ENCODE data around the gene SLC24A2. TPM values are rescaled to one million over a fixed set of nuclear protein-coding genes. Genes with fewer than 3 reads are reported as not detected.

Gene SLC24A2
- total and polyA plus RNA-seq, 2 donors (not counting 1 experiment from before 2014, with no cell fraction given) = not detected

- Mint-ChIP-seq H3K27ac (no peak overlapping the region), H3K4me1 (no peaks in the 10 kb centered on the region), H3K27me3 (no peaks in the 10 kb centered on the region), H3K9me3 (ENCODE audit: insufficient read depth) (no peaks in the 10 kb centered on the region), H3K4me3 (no peak overlapping the region)
- Histone ChIP-seq H2AFZ (ENCODE audit: insufficient read depth, low read depth, low read length, poor library complexity, severe bottlenecking) (no peak overlapping the region), H3K9me3 (ENCODE audit: control extremely low read depth in 1 of 3, control insufficient read depth in 2 of 3, insufficient read depth in 1 of 3, low read length in 2 of 3) (peaks cover 0 to 5% (median 0%) of the 10 kb centered on the region in 3 donors), H3K27me3 (replicated peaks in 1 of 4; ENCODE audit: control extremely low read depth in 1 of 4, control insufficient read depth in 3 of 4, insufficient read depth in 4 of 4, low read length in 3 of 4) (no peaks in the 10 kb centered on the region), H3K4me2 (replicated peaks; ENCODE audit: low read depth, low read length, poor library complexity, severe bottlenecking) (no peak overlapping the region), H3K4me1 (ENCODE audit: control insufficient read depth in 2 of 2, insufficient read depth in 2 of 2, low read length in 2 of 2) (no peaks in the 10 kb centered on the region), H3K79me2 (ENCODE audit: control insufficient read depth, insufficient read depth, low read length) (no peaks in the 10 kb centered on the region), H3K9ac (ENCODE audit: low read length) (no peak overlapping the region), H3K27ac (ENCODE audit: low read length in 2 of 2) (no peak overlapping the region), H4K20me1 (ENCODE audit: control insufficient read depth, insufficient read depth, low read length, poor library complexity, severe bottlenecking) (no peaks in the 10 kb centered on the region), H3K36me3 (replicated peaks in 1 of 2; ENCODE audit: control extremely low read depth in 1 of 2, control insufficient read depth in 1 of 2, extremely low read depth in 1 of 2, insufficient read depth in 2 of 2, low read length in 1 of 2) (no peaks in the 10 kb centered on the region), H3K4me3 (ENCODE audit: control extremely low read depth in 1 of 5, extremely low read depth in 1 of 5, insufficient read depth in 1 of 5, low read depth in 2 of 5, low read length in 4 of 5) (no peak overlapping the region)
- ChIA-PET POLR2A (no interaction called here), CTCF (no interaction called here)
- DNase-seq = no peak
- WGBS (ENCODE audit: insufficient coverage) = no CpG with 5 or more reads among the region's 1 CpG
- TF ChIP-seq CTCF (IDR thresholded peaks at IDR 0.05) = no peak
- TF ChIP-seq EZH2 (IDR thresholded peaks at IDR 0.05; ENCODE audit: borderline replicate concordance, insufficient read depth, low read depth, low read length, poor library complexity, severe bottlenecking) = no peak
- ATAC-seq (ENCODE audit: low read depth) = no peak
- intact Hi-C loops (cut with micrococcal nuclease) = no loop called here
These were observed 15.6 kb upstream of the SLC24A2 start for GRCh38 chr9:19804431-19804830.

- ATAC-seq (ENCODE audit: low read depth) (no peak), DNase-seq (no peak)
- Histone ChIP-seq H2AFZ (ENCODE audit: insufficient read depth, low read depth, low read length, poor library complexity, severe bottlenecking) (no peak overlapping the region), H3K36me3 (replicated peaks in 1 of 2; ENCODE audit: control extremely low read depth in 1 of 2, control insufficient read depth in 1 of 2, extremely low read depth in 1 of 2, insufficient read depth in 2 of 2, low read length in 1 of 2) (no peaks in the 10 kb centered on the region), H3K27ac (ENCODE audit: low read length in 2 of 2) (no peak overlapping the region), H3K9me3 (ENCODE audit: control extremely low read depth in 1 of 3, control insufficient read depth in 2 of 3, insufficient read depth in 1 of 3, low read length in 2 of 3) (peaks cover 0 to 5% (median 0%) of the 10 kb centered on the region in 3 donors), H3K4me3 (ENCODE audit: control extremely low read depth in 1 of 5, extremely low read depth in 1 of 5, insufficient read depth in 1 of 5, low read depth in 2 of 5, low read length in 4 of 5) (no peak overlapping the region), H3K27me3 (replicated peaks in 1 of 4; ENCODE audit: control extremely low read depth in 1 of 4, control insufficient read depth in 3 of 4, insufficient read depth in 4 of 4, low read length in 3 of 4) (no peaks in the 10 kb centered on the region), H3K9ac (ENCODE audit: low read length) (no peak overlapping the region), H3K79me2 (ENCODE audit: control insufficient read depth, insufficient read depth, low read length) (no peaks in the 10 kb centered on the region), H3K4me2 (replicated peaks; ENCODE audit: low read depth, low read length, poor library complexity, severe bottlenecking) (no peak overlapping the region), H3K4me1 (ENCODE audit: control insufficient read depth in 2 of 2, insufficient read depth in 2 of 2, low read length in 2 of 2) (no peaks in the 10 kb centered on the region), H4K20me1 (ENCODE audit: control insufficient read depth, insufficient read depth, low read length, poor library complexity, severe bottlenecking) (no peaks in the 10 kb centered on the region)
- TF ChIP-seq EZH2 (IDR thresholded peaks at IDR 0.05; ENCODE audit: borderline replicate concordance, insufficient read depth, low read depth, low read length, poor library complexity, severe bottlenecking) = no peak
- TF ChIP-seq CTCF (IDR thresholded peaks at IDR 0.05) = no peak
- Mint-ChIP-seq H3K4me1 (no peaks in the 10 kb centered on the region), H3K27me3 (no peaks in the 10 kb centered on the region), H3K4me3 (no peak overlapping the region), H3K9me3 (ENCODE audit: insufficient read depth) (no peaks in the 10 kb centered on the region), H3K27ac (no peak overlapping the region)
- intact Hi-C loops (cut with micrococcal nuclease) = no loop called here
- CTCF ChIA-PET = no interaction called here
- WGBS (ENCODE audit: insufficient coverage) = 84% methylated on average over 5 of the region's 6 CpGs
- POLR2A ChIA-PET = no interaction called here
These were observed 12.0 kb upstream of the SLC24A2 start for GRCh38 chr9:19800884-19801283.

Measured in B cell (primary cell).